Effector memory CD8-positive, alpha-beta T cell (primary cell): ENCODE measurements around the gene SELENBP1.

Experiments used
- ATAC-seq: fragments of 150-1000 bp; cut with Tn5 transposase; replicated peaks from 2 replicates; pipeline ENCODE4 v1.10.0; 2021; ENCODE audit warnings: mild to moderate bottlenecking, moderate library complexity
- DNase-seq, 3 experiments: peaks; one replicate each; pipeline ENCODE4 v3.0.0; 2021
- H3K27ac Mint-ChIP-seq, 2 donors: one replicate each; pipeline ENCODE4 v1.8.0; 2022; ENCODE audit warnings: mild to moderate bottlenecking in 2 of 2, mixed read lengths in 2 of 2, moderate library complexity in 2 of 2
- H3K27me3 Mint-ChIP-seq, 2 donors: one replicate each; pipeline ENCODE4 v1.8.0; 2022; ENCODE audit warnings: mixed read lengths in 2 of 2
- H3K36me3 Mint-ChIP-seq: one replicate; pipeline ENCODE4 v1.8.0; 2022; ENCODE audit warnings: mild to moderate bottlenecking, moderate library complexity, mixed read lengths; ENCODE audit not compliant: insufficient read depth
- H3K4me1 Mint-ChIP-seq, 2 donors: one replicate each; pipeline ENCODE4 v1.8.0; 2022; ENCODE audit warnings: low read depth in 2 of 2, mixed read lengths in 2 of 2
- H3K4me3 Mint-ChIP-seq, 2 donors: one replicate each; pipeline ENCODE4 v1.8.0; 2022; ENCODE audit warnings: mild to moderate bottlenecking in 2 of 2, mixed read lengths in 2 of 2, moderate library complexity in 2 of 2
- H3K9me3 Mint-ChIP-seq, 2 donors: one replicate each; pipeline ENCODE4 v1.8.0; 2022; ENCODE audit warnings: mixed read lengths in 2 of 2
- total RNA-seq, 9 experiments: gene quantifications; one replicate each; lab custom pipeline; 2026; lab: John Stamatoyannopoulos, UW

Gene SELENBP1
- total RNA-seq: 0 to 0.30 (median 0) reads per million in 9 experiments

GRCh38 chr1:151372058-151372934 is at the start of gene SELENBP1:
Gene SELENBP1, minus strand, starts transcription at chr1:151372705. Its CDS starts 64 bp downstream, at chr1:151372641.
- Mint-ChIP-seq H3K27ac (peak within 1 kb of the TSS; percentile 22 to 65), H3K9me3 (no peaks in the 10 kb centered on the region), H3K36me3 (peaks cover 4% of the 10 kb centered on the region), H3K4me3 (no peak within 1 kb of the TSS), H3K27me3 (peaks cover 0 to 13% of the 10 kb centered on the region in 2 donors), H3K4me1 (no peaks in the 10 kb centered on the region)
- DNase-seq: no peak
- ATAC-seq: no peak

- ATAC-seq (no peak), DNase-seq (no peak)
- Mint-ChIP-seq H3K36me3 (peaks cover 83% of the 10 kb centered on the region), H3K4me1 (no peaks in the 10 kb centered on the region), H3K9me3 (no peaks in the 10 kb centered on the region), H3K4me3 (no peak overlapping the region), H3K27ac (no peak overlapping the region), H3K27me3 (no peaks in the 10 kb centered on the region)
Measured at GRCh38 chr1:151419819-151420218, 47.3 kb upstream of the SELENBP1 start.

- ATAC-seq (no peak), DNase-seq (no peak)
- peak overlapping the region in 1 of 2 donors; percentile 10 for H3K27ac Mint-ChIP-seq
- H3K36me3 Mint-ChIP-seq: peaks cover 71% of the 10 kb centered on the region
- H3K4me1 Mint-ChIP-seq: no peaks in the 10 kb centered on the region
- H3K27me3 Mint-ChIP-seq: no peaks in the 10 kb centered on the region
- H3K4me3 Mint-ChIP-seq: no peak overlapping the region
- H3K9me3 Mint-ChIP-seq: no peaks in the 10 kb centered on the region
Measured at GRCh38 chr1:151418081-151418480, 45.6 kb upstream of the SELENBP1 start.

GRCh38 chr1:151416231-151416630 is 43.7 kb upstream of the SELENBP1 start:
- no peak overlapping the region for H3K27ac Mint-ChIP-seq
- DNase-seq: no peak
- H3K4me1 Mint-ChIP-seq: no peaks in the 10 kb centered on the region

GRCh38 chr1:151411884-151412283 is 39.4 kb upstream of the SELENBP1 start:
- Mint-ChIP-seq H3K27ac (no peak overlapping the region), H3K9me3 (no peaks in the 10 kb centered on the region), H3K4me1 (no peaks in the 10 kb centered on the region), H3K27me3 (no peaks in the 10 kb centered on the region), H3K36me3 (peaks cover 67% of the 10 kb centered on the region), H3K4me3 (no peak overlapping the region)
- DNase-seq: no peak
- no peak for ATAC-seq

More at GRCh38 chr1:151416231-151416630, 43.7 kb upstream of the SELENBP1 start:
- Mint-ChIP-seq H3K36me3 (peaks cover 72% of the 10 kb centered on the region), H3K9me3 (no peaks in the 10 kb centered on the region), H3K4me3 (no peak overlapping the region), H3K27me3 (no peaks in the 10 kb centered on the region)
- no peak for ATAC-seq

GRCh38 chr1:151408891-151409290 is 36.4 kb upstream of the SELENBP1 start:
- no peaks in the 10 kb centered on the region for H3K27me3 Mint-ChIP-seq
- peaks cover 66% of the 10 kb centered on the region for H3K36me3 Mint-ChIP-seq
- ATAC-seq: no peak
- DNase-seq: no peak
- peak overlapping the region; percentile 10 to 52 for H3K27ac Mint-ChIP-seq
- H3K4me3 Mint-ChIP-seq: no peak overlapping the region
- peaks cover 0 to 1% of the 10 kb centered on the region in 2 donors for H3K4me1 Mint-ChIP-seq
- no peaks in the 10 kb centered on the region for H3K9me3 Mint-ChIP-seq

- DNase-seq: no peak
- no peaks in the 10 kb centered on the region for H3K27me3 Mint-ChIP-seq
- H3K27ac Mint-ChIP-seq: peak overlapping the region in 1 of 2 donors; percentile 39
- peaks cover 64% of the 10 kb centered on the region for H3K36me3 Mint-ChIP-seq
- no peak overlapping the region for H3K4me3 Mint-ChIP-seq
- H3K4me1 Mint-ChIP-seq: peaks cover 0 to 1% of the 10 kb centered on the region in 2 donors
- no peaks in the 10 kb centered on the region for H3K9me3 Mint-ChIP-seq
- ATAC-seq: no peak
Measured at GRCh38 chr1:151407304-151407703, 34.8 kb upstream of the SELENBP1 start.

- no peaks in the 10 kb centered on the region for H3K27me3 Mint-ChIP-seq
Measured at GRCh38 chr1:151406176-151406575, 33.7 kb upstream of the SELENBP1 start.

GRCh38 chr1:151405187-151405951 is 32.9 kb upstream of the SELENBP1 start:
- Mint-ChIP-seq H3K9me3 (no peaks in the 10 kb centered on the region), H3K27ac (peak overlapping the region; percentile 13 to 20), H3K36me3 (peaks cover 69% of the 10 kb centered on the region), H3K4me1 (peaks cover 6 to 11% of the 10 kb centered on the region in 2 donors), H3K4me3 (no peak overlapping the region), H3K27me3 (no peaks in the 10 kb centered on the region)
- ATAC-seq (no peak), DNase-seq (no peak)

More at GRCh38 chr1:151406176-151406575, 33.7 kb upstream of the SELENBP1 start:
- H3K4me3 Mint-ChIP-seq: no peak overlapping the region
- H3K4me1 Mint-ChIP-seq: peaks cover 1 to 3% of the 10 kb centered on the region in 2 donors
- H3K27ac Mint-ChIP-seq: no peak overlapping the region
- DNase-seq (no peak), ATAC-seq (no peak)
- peaks cover 64% of the 10 kb centered on the region for H3K36me3 Mint-ChIP-seq
- no peaks in the 10 kb centered on the region for H3K9me3 Mint-ChIP-seq

- DNase-seq: no peak
- Mint-ChIP-seq H3K9me3 (no peaks in the 10 kb centered on the region), H3K27ac (no peak overlapping the region), H3K4me1 (peaks cover 18 to 22% of the 10 kb centered on the region in 2 donors), H3K36me3 (peaks cover 73% of the 10 kb centered on the region), H3K27me3 (no peaks in the 10 kb centered on the region), H3K4me3 (no peak overlapping the region)
- no peak for ATAC-seq
Measured at GRCh38 chr1:151403612-151404011, 31.1 kb upstream of the SELENBP1 start.

- no peaks in the 10 kb centered on the region for H3K27me3 Mint-ChIP-seq
- ATAC-seq: no peak
- H3K36me3 Mint-ChIP-seq: peaks cover 70% of the 10 kb centered on the region
- H3K9me3 Mint-ChIP-seq: no peaks in the 10 kb centered on the region
- DNase-seq: no peak
- H3K4me3 Mint-ChIP-seq: no peak overlapping the region
- peaks cover 18 to 22% of the 10 kb centered on the region in 2 donors for H3K4me1 Mint-ChIP-seq
- peak overlapping the region; percentile 19 to 55 for H3K27ac Mint-ChIP-seq
Measured at GRCh38 chr1:151402764-151403163, 30.3 kb upstream of the SELENBP1 start.

- ATAC-seq: no peak
- Mint-ChIP-seq H3K4me3 (peak overlapping the region in 1 of 2 donors; percentile 99), H3K4me1 (peaks cover 18 to 22% of the 10 kb centered on the region in 2 donors), H3K27me3 (no peaks in the 10 kb centered on the region), H3K36me3 (peaks cover 61% of the 10 kb centered on the region), H3K27ac (peak overlapping the region; percentile 76 to 100), H3K9me3 (no peaks in the 10 kb centered on the region)
- DNase-seq: no peak
Measured at GRCh38 chr1:151401860-151402259, 29.4 kb upstream of the SELENBP1 start.

GRCh38 chr1:151401125-151401788 is 28.8 kb upstream of the SELENBP1 start:
- Mint-ChIP-seq H3K27me3 (no peaks in the 10 kb centered on the region), H3K9me3 (no peaks in the 10 kb centered on the region), H3K36me3 (peaks cover 58% of the 10 kb centered on the region), H3K4me1 (peaks cover 18 to 22% of the 10 kb centered on the region in 2 donors), H3K27ac (peak overlapping the region; percentile 100), H3K4me3 (peak overlapping the region; percentile 99 to 100)
- DNase-seq (no peak), ATAC-seq (no peak)
